Sigmoid colon (tissue), 4 donors: ENCODE results near the gene SLF2.

Experiments used
- EP300 ChIP-seq, 4 donors: sonication (generic); formaldehyde crosslinking; IDR thresholded peaks; one replicate each; pipeline ENCODE4 v1.6.1; 2017; ENCODE audit warnings: antibody characterized with exemption in 4 of 4
- TF ChIP-seq, protein P1 (sequence below), 4 experiments: fragments of 450-650 bp in 3 of 4; fragments of 200-600 bp in 1 of 4; IDR thresholded peaks; one replicate each; pipeline ENCODE4 v1.5.1; 2016 to 2019; ENCODE audit warnings: antibody characterized with exemption in 4 of 4, mild to moderate bottlenecking in 3 of 4, moderate library complexity in 2 of 4

DNA sequence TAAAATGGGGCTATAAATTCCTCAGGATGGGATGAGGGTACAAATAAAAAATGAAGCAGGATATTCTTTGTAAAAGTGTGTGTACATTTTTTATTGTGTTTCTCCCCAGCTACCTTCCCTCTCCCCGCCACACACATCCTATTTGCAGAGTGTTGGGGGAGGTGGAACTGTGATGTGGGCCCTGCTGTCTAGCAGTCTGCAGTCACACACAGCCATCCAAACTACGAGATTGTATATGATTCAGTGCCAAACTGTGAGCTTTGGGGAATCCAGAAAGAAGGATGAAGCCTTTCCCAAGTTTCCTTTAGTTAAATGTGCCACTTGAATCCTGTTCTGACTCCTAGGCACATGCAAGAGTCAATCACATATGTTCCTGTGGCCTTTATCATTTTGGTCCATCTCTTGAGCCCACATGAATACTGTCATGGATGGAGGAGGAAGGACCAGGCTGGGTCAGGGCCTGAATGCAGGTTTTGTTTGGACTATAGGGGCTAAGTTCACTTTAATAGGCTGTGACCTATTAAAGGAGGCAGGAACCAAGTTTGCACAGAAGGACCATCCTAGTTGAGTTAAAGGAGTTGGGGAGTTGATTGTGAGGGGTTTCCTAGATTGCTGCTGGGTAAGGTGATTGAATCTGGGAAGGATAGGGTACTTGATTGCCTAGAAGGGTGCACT is 55.4 kb downstream of the SLF2 start:
- TF ChIP-seq, protein P1, sequence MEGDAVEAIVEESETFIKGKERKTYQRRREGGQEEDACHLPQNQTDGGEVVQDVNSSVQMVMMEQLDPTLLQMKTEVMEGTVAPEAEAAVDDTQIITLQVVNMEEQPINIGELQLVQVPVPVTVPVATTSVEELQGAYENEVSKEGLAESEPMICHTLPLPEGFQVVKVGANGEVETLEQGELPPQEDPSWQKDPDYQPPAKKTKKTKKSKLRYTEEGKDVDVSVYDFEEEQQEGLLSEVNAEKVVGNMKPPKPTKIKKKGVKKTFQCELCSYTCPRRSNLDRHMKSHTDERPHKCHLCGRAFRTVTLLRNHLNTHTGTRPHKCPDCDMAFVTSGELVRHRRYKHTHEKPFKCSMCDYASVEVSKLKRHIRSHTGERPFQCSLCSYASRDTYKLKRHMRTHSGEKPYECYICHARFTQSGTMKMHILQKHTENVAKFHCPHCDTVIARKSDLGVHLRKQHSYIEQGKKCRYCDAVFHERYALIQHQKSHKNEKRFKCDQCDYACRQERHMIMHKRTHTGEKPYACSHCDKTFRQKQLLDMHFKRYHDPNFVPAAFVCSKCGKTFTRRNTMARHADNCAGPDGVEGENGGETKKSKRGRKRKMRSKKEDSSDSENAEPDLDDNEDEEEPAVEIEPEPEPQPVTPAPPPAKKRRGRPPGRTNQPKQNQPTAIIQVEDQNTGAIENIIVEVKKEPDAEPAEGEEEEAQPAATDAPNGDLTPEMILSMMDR (IDR thresholded peaks at IDR 0.05) = no peak
- no peak for TF ChIP-seq EP300 (IDR thresholded peaks at IDR 0.05)
